HG03469 (cell line): ENCODE results near the gene CFAP91.
A peak's percentile ranks its signal among the peaks of the same experiment; 100 is the strongest.

Experiments
- ATAC-seq: cut with Tn5 transposase; IDR thresholded peaks from one replicate; pipeline ENCODE4 v1.9.1; 2021; ENCODE audit warnings: mild to moderate bottlenecking, moderate library complexity, moderate number of reproducible peaks; ENCODE audit not compliant: unreplicated experiment

The CFAP91 gene

GRCh38 chr3:119702530-119703527, at the start of gene CFAP91:
Gene CFAP91, plus strand, starts transcription at chr3:119703022. Its CDS starts 77 bp downstream, at chr3:119703099.
- peak; percentile 62 for ATAC-seq

- no peak for ATAC-seq
Measured at GRCh38 chr3:119653876-119654275, 48.9 kb upstream of the CFAP91 start.

- ATAC-seq, result no peak
Measured at GRCh38 chr3:119657887-119658702, 44.7 kb upstream of the CFAP91 start.

GRCh38 chr3:119658994-119659393, 43.8 kb upstream of the CFAP91 start:
- ATAC-seq, result no peak

GRCh38 chr3:119659606-119660291, 43.1 kb upstream of the CFAP91 start:
- ATAC-seq, result no peak

- no peak for ATAC-seq
Measured at GRCh38 chr3:119660474-119661440, 42.1 kb upstream of the CFAP91 start, which contains the start of gene POPDC2. Gene POPDC2, minus strand, starts transcription at chr3:119660589. Its CDS starts 166 bp downstream, at chr3:119660423.

- ATAC-seq, result no peak
Measured at GRCh38 chr3:119662604-119663373, 40.0 kb upstream of the CFAP91 start.

GRCh38 chr3:119663885-119664284, 38.9 kb upstream of the CFAP91 start:
- ATAC-seq, result no peak

- ATAC-seq, result no peak
Measured at GRCh38 chr3:119664370-119664769, 38.5 kb upstream of the CFAP91 start.

GRCh38 chr3:119664850-119665379, 37.9 kb upstream of the CFAP91 start:
- ATAC-seq, result no peak

- ATAC-seq, result no peak
Measured at GRCh38 chr3:119665954-119666559, 36.8 kb upstream of the CFAP91 start.

- ATAC-seq, result no peak
Measured at GRCh38 chr3:119669906-119670570, 32.8 kb upstream of the CFAP91 start.

GRCh38 chr3:119672776-119673175, 30.0 kb upstream of the CFAP91 start:
- no peak for ATAC-seq

GRCh38 chr3:119673875-119674274, 28.9 kb upstream of the CFAP91 start:
- ATAC-seq, result no peak

GRCh38 chr3:119675188-119675874, 27.5 kb upstream of the CFAP91 start:
- ATAC-seq, result no peak

- ATAC-seq, result no peak
Measured at GRCh38 chr3:119676020-119676419, 26.8 kb upstream of the CFAP91 start.
